Right lobe of liver (tissue), 6 donors: ENCODE data around the gene CSNK1A1. TPM values are rescaled to one million over a fixed set of nuclear protein-coding genes. Genes with fewer than 3 reads are reported as not detected.
A peak's percentile ranks its signal among the peaks of the same experiment; 100 is the strongest.
"Not testable (repeated sequence)": the region's sequence is repeated elsewhere in the genome, so short reads cannot be mapped to it uniquely, and the experiment has no call there.

Experiments used
- ATAC-seq, 4 donors: fragments of 200-7000 bp; cut with Tn5 transposase; one replicate each; pipeline ENCODE4 v1.9.1; 2020; ENCODE audit warnings: mild to moderate bottlenecking in 4 of 4, moderate library complexity in 4 of 4
- DNase-seq, 3 donors: peaks; one replicate each; pipeline ENCODE4 v3.0.0-alpha.2; 2020
- H3K27ac ChIP-seq, 3 donors: fragments of 200-600 bp; one replicate each; pipeline ENCODE4 v1.8.0; 2022
- H3K27me3 ChIP-seq, 2 donors: fragments of 200-600 bp; one replicate each; pipeline ENCODE4 v1.8.0; 2022
- H3K36me3 ChIP-seq, 4 donors: fragments of 200-600 bp; sonication (generic) in 1 of 4; one replicate each; pipeline versions ENCODE4 v1.5.1 to v1.8.0; 2017 to 2022; ENCODE audit warnings: control low read depth in 1 of 4
- H3K4me1 ChIP-seq, 4 donors: fragments of 200-600 bp; sonication (generic) in 1 of 4; one replicate each; pipeline versions ENCODE4 v1.5.1 to v1.8.0; 2017 to 2022; ENCODE audit warnings: control low read depth in 1 of 4
- H3K4me3 ChIP-seq, 3 donors: fragments of 200-600 bp; one replicate each; pipeline ENCODE4 v1.8.0; 2022
- H3K9me3 ChIP-seq, 4 donors: fragments of 200-600 bp; sonication (generic) in 1 of 4; one replicate each; pipeline versions ENCODE4 v1.5.1 to v1.8.0; 2017 to 2022; ENCODE audit warnings: control low read depth in 1 of 4
- POLR2A ChIP-seq: fragments of 450-650 bp; IDR thresholded peaks from one replicate; pipeline ENCODE4 v1.6.1; 2017; ENCODE audit warnings: antibody characterized with exemption, mild to moderate bottlenecking
- WGBS: methylation state at CpG from one replicate; pipeline ENCODE4 v1.1.6; 2018; ENCODE audit warnings: low coverage, low lambda C conversion rate; ENCODE audit not compliant: insufficient coverage; ENCODE audit errors: missing lambda C conversion rate; 5-methylcytosine and 5-hydroxymethylcytosine counted together
- intact Hi-C, 2 donors: fragments of 100-400 bp; cut with DNase I; formaldehyde crosslinking; loops; one replicate each; pipeline versions ENCODE4 v1.11.2 to v1.14.1; 2022
- total RNA-seq, 6 experiments: library from RNA; depleted of rRNA in 2 of 6; stranded (reverse); fragments of >200 nt in 2 of 6; fragmentation: NEBNext Ultra II Directional in 3 of 6; extraction: Animal tissue kit (Norgen Biotek cat#: 25700) in 3 of 6; gene quantifications; one replicate each; pipeline versions ENCODE4 v1.1.0 to v1.2.4, GENCODE V29; 2016 to 2023
- TF ChIP-seq, protein P1 (sequence below), 4 donors: fragments of 200-600 bp in 3 of 4; fragments of 450-650 bp in 1 of 4; IDR thresholded peaks; one replicate each; pipeline versions ENCODE4 v1.5.1 to v1.8.0; 2016 to 2022; ENCODE audit warnings: antibody characterized with exemption in 4 of 4, mild to moderate bottlenecking in 2 of 4
- donor health status: DM: no; HTN: yes; CAD: no.
- donor health status: DM: no; HTN: no; CAD: no.
- donor health status: DM: no; HTN: no; CAD: no.
- donor health status: DM: no; HTN: yes; CAD: no.
- donor health status: DM: no; HTN: yes; CAD: no.

Gene CSNK1A1
- total RNA-seq, 6 experiments from 2014 or later, result 79.7 to 87.1 (median 83.8) TPM

DNA sequence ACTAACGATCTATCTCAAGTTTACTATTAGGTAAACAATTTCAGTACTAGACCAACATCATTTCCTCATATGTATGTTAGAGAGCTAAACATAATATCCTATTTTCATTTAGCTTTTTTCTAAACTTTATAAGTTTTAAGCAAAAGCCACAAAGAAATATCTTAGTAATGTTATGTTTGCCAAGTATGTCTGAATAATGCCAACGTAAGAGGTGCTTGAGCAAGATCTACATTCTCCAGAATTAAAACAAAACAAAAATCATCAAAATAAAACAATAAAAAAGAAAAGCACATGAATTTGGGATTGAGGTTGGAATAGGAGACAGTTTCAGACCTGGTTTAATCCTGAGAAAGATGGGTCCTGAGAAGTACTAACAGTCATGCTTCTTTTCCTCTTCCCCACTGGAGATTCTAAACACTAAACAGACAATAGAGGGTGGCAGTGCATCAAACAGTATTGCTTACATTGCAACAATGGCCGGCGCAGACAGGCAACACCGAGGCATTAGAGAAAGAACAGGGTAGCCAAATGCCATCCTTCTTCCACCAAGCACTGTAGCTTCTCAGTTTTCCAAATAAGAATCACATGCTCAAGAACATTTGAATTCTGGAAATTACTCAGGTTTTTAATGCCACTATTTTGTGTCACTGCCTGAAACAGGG, 33.6 kb downstream of the CSNK1A1 start:
- intact Hi-C loops, result no loop called here
- H3K4me3 ChIP-seq, result no peak overlapping the region
- 65% methylated on average over 5 of the region's 5 CpGs for WGBS
- peaks cover 0 to 8% (median 2%) of the 10 kb centered on the region in 4 donors for H3K36me3 ChIP-seq
- H3K9me3 ChIP-seq, result no peaks in the 10 kb centered on the region
- H3K27ac ChIP-seq, result no peak overlapping the region
- no peak for TF ChIP-seq POLR2A
- TF ChIP-seq, protein P1, sequence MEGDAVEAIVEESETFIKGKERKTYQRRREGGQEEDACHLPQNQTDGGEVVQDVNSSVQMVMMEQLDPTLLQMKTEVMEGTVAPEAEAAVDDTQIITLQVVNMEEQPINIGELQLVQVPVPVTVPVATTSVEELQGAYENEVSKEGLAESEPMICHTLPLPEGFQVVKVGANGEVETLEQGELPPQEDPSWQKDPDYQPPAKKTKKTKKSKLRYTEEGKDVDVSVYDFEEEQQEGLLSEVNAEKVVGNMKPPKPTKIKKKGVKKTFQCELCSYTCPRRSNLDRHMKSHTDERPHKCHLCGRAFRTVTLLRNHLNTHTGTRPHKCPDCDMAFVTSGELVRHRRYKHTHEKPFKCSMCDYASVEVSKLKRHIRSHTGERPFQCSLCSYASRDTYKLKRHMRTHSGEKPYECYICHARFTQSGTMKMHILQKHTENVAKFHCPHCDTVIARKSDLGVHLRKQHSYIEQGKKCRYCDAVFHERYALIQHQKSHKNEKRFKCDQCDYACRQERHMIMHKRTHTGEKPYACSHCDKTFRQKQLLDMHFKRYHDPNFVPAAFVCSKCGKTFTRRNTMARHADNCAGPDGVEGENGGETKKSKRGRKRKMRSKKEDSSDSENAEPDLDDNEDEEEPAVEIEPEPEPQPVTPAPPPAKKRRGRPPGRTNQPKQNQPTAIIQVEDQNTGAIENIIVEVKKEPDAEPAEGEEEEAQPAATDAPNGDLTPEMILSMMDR (IDR thresholded peaks at IDR 0.05), result no peak
- no peak for DNase-seq
- ATAC-seq, result peak; percentile 41 to 55 (median 48)
- H3K27me3 ChIP-seq, result no peaks in the 10 kb centered on the region
- peaks cover 0 to 30% (median 11%) of the 10 kb centered on the region in 4 donors for H3K4me1 ChIP-seq

- DNase-seq (no peak), ATAC-seq (no peak)
- WGBS, result 66% methylated on average over 1 of the region's 1 CpG
- no peaks in the 10 kb centered on the region for H3K27me3 ChIP-seq
- no peak overlapping the region for H3K4me3 ChIP-seq
- H3K9me3 ChIP-seq, result no peaks in the 10 kb centered on the region
- intact Hi-C loops, result no loop called here
- H3K4me1 ChIP-seq, result peaks cover 0 to 9% (median 4%) of the 10 kb centered on the region in 4 donors
- H3K36me3 ChIP-seq, result peaks cover 2 to 33% (median 13%) of the 10 kb centered on the region in 4 donors
- no peak for TF ChIP-seq POLR2A
- TF ChIP-seq, protein P1 (IDR thresholded peaks at IDR 0.05), result no peak
- H3K27ac ChIP-seq, result no peak overlapping the region
Observed at GRCh38 chr5:149514512-149514911, 36.7 kb downstream of the CSNK1A1 start.

DNA sequence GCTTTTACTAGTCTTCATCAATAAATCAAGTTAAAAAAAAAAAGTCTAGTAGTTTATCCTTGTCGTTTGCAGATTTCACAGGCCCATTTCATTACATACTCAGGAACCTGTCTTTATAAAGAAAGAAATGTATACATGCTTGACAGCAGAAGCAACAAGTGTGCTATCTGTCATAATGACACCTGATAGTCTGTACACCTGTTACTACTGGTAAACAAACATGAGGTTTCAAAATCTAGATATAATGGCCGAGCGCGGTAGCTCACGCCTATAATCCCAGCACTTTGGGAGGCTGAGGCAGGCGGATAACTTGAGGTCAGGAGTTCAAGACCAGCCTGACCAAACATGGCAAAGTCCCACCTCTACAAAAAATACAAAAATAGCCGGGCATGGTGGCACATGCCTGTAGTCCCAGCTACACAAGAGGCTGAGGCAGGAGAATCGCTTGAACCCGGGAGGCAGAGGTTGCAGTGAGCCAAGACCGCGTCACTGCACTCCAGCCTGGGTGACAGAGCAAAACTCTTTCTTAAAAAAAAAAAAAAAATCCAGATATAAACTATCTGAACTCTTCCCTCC, 37.8 kb downstream of the CSNK1A1 start:
- H3K4me1 ChIP-seq, DNase-seq, ATAC-seq, H3K9me3 ChIP-seq, H3K27ac ChIP-seq, intact Hi-C loops, H3K27me3 ChIP-seq, H3K4me3 ChIP-seq: not testable (repeated sequence)
- 69% methylated on average over 7 of the region's 11 CpGs for WGBS
- peaks cover 7 to 44% (median 20%) of the 10 kb centered on the region in 4 donors for H3K36me3 ChIP-seq

DNA sequence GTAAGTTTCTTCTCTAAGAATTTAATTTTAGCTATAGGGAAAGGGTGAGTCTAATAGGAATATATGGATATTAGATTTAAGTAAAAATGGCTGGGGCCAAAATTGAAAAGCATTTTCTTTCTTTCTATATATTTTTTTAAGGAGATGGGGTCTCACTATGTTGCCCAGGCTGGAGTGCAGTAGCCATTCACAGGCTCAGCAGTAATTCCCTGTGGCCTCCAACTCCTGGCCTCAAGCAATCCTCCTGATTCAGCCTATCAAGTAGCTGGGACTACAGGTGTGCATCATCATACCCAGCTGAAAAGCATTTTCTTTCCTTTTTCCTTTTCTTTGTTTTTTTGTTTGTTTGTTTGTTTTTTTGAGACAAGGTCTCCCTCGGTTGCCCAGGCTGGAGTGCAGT, 41.1 kb downstream of the CSNK1A1 start:
- H3K36me3 ChIP-seq, result peaks cover 15 to 77% (median 40%) of the 10 kb centered on the region in 4 donors
- no peak overlapping the region for H3K4me3 ChIP-seq
- TF ChIP-seq, protein P1 (IDR thresholded peaks at IDR 0.05), result no peak
- no peak for TF ChIP-seq POLR2A
- no peaks in the 10 kb centered on the region for H3K27me3 ChIP-seq
- WGBS, result 89% methylated on average over 1 of the region's 1 CpG
- no peaks in the 10 kb centered on the region for H3K9me3 ChIP-seq
- no peak overlapping the region for H3K27ac ChIP-seq
- H3K4me1 ChIP-seq, result no peaks in the 10 kb centered on the region
- intact Hi-C loops, result no loop called here
- DNase-seq (no peak), ATAC-seq (no peak)

DNA sequence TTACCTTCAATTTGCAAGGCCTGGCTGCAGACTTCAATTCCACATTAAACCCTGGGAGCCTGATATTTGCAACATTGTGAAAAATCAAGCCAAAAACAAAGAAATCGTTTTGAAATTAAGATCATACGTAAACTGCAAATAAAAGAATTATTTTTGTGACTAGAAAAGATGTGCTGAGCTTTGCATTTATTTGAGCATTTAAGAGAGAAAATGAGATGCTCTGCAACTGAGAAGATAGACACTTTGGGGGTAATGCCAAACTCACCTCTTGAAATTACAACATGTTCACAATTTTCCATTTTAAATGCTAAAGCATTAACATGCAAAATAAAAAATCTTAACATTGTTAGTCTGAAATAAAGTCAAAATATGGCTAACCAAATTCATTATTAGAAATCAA, 46.6 kb downstream of the CSNK1A1 start:
- H3K4me3 ChIP-seq, result no peak overlapping the region
- no peaks in the 10 kb centered on the region for H3K9me3 ChIP-seq
- DNase-seq, result no peak
- no peaks in the 10 kb centered on the region for H3K4me1 ChIP-seq
- intact Hi-C loops, result no loop called here
- ATAC-seq, result no peak
- WGBS, result 72% methylated on average over 2 of the region's 2 CpGs
- H3K27me3 ChIP-seq, result no peaks in the 10 kb centered on the region
- H3K27ac ChIP-seq, result no peak overlapping the region
- TF ChIP-seq POLR2A, result no peak
- TF ChIP-seq, protein P1 (IDR thresholded peaks at IDR 0.05), result no peak
- peaks cover 14 to 85% (median 43%) of the 10 kb centered on the region in 4 donors for H3K36me3 ChIP-seq
